ENCODE data around the gene BICC1.

The BICC1 gene

DNA sequence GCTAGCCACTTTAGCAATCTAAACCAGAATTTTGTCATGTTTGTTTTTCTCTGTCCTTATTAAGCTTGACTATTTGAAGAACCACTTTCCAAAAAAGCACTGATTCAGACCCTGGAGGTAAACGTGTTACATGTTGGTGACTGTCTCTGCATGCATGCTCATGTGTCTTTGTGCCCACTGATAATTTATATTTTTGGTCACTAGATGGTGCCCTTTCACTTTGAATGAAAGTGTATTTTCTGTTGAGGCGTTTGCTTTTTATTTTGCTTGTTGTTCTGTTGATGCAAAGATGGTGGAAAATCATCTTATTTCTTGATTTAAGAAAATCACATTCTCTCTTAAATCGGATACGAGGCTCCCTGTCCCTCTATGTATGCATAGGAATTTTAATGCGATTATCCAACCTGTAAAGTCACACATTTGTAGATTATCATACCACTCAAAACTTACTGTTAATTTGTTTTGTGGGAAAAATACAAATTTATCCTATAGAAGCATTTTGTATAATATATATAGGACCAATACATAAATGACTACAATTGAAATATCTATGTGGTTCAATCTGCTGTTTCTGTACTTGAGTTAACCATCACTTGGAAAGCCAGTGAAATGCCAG lies 269.3 kb downstream of the BICC1 start:
- peak; percentile 62 for DNase-seq (ENCODE audit: low read depth)
- TF ChIP-seq CTCF (conservative IDR thresholded peaks at IDR 0.05; ENCODE audit: low read length) = peak; percentile 62
- H3K4me3 ChIP-seq (ENCODE audit: low read length) = no peak overlapping the region

DNA sequence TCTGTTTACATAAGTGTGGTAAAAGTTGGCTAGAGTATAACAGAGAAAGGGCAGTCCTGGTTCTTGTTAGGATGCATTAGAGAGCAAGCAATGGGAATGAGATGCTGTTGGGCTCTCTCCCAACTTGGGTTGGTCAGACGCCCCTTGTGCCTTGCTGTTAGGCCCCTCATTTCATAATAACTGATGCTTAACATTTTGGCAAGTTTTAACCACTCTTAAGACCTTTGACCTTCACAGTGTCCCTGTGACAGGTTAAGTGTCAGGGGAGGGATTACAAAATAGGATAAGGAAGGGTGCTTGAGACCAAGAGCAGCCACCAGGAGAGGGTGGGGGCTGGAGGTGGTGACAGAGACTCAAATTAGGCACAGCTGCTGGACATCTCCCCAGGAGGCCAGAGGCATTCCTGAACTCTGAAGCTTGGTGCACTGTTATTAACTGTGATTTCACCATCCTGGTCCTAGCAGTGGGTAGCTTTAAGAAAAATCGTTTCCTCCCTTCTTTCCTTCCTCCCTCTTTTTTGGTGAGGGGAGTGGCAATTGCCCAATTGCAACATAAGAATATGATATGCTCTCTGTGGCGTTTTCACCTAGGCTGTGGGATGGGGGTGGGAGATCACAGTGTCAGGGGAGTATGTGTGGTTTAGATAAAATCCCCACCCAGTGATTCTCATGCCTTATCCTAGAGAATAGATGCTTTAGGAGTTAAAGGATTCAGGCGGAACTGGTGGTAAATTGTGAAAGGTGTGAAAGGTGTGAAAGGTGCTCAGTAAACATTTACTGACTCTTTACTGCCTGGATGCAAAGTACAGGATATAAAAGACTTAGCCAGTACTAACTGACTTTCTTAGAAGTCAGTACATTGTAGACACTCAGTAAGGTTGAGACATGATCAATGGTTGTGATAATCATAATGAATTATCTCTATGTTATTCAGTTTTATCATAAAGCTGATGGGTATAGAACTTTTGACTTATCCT lies 270.5 kb downstream of the BICC1 start:
- H3K4me3 ChIP-seq (ENCODE audit: low read length) = no peak overlapping the region
- peak; percentile 93 for DNase-seq (ENCODE audit: low read depth)
- TF ChIP-seq CTCF (conservative IDR thresholded peaks at IDR 0.05; ENCODE audit: low read length) = peak; percentile 21; the same call in 1 of the 2 replicates

DNA sequence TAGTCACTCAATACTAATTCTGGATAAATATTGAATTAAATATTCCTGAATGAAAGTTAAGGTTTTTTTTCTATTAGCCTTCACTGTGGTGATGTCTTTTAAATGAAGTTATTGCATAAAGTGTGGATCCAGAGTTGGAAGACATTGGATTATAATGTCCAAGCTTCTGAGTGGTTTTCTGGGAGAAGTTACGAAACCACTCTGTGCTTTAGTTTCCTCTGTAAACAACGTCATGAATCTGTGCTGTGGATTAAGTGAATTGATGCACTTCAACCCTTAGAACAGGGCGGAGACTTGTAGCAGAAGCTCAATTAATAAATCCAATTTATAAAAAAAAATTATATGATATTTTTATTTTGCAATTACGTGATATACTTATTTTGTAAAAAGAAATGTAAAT lies 271.7 kb downstream of the BICC1 start:
- H3K4me3 ChIP-seq (ENCODE audit: low read length) = no peak overlapping the region
- no peak for TF ChIP-seq CTCF (conservative IDR thresholded peaks at IDR 0.05; ENCODE audit: low read length)
- DNase-seq (ENCODE audit: low read depth) = peak; percentile 38

DNA sequence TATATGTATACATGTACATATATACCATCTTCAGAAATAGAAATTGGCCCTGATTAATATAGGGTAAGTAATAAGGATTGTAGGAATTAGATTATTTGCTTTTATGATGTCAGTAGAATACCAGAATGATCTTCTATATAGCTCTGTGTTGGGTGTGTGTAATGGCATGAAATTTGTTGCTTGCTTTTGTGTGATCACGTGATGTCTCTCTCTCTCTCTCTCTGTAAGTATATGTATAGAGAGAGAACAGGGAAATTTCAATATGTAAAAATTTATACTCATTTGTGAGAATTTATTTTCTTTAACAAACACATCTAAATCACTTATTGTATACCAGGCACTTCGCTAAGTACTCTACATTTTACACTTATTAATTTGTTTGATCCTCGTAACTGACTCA lies 272.7 kb downstream of the BICC1 start:
- no peak for TF ChIP-seq CTCF (conservative IDR thresholded peaks at IDR 0.05; ENCODE audit: low read length)
- no peak for DNase-seq (ENCODE audit: low read depth)

DNA sequence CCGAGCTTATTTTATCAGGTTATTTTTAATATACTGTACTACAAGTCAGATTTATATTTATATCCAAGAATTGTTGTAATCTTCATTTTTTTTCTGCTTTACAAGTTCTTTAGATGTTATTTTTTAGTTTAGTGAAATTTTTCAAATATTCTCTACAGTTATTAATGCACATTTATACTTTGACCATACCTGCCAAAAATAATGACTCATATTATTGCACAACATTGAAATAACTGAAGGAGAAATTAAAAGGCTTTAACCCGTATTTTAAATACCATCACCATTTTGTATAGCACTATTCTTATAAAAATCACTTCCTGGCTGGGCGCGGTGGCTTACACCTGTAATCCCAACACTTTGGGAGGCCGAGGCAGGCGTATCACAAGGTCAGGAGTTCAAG lies 278.5 kb downstream of the BICC1 start:
- DNase-seq (ENCODE audit: low read depth) = peak; percentile 55
- H3K4me3 ChIP-seq (ENCODE audit: low read length) = no peak overlapping the region
- no peak for TF ChIP-seq CTCF (conservative IDR thresholded peaks at IDR 0.05; ENCODE audit: low read length)

More for the DNA sequence above, 272.7 kb downstream of the BICC1 start:
- H3K4me3 ChIP-seq (ENCODE audit: low read length) = no peak overlapping the region

DNA sequence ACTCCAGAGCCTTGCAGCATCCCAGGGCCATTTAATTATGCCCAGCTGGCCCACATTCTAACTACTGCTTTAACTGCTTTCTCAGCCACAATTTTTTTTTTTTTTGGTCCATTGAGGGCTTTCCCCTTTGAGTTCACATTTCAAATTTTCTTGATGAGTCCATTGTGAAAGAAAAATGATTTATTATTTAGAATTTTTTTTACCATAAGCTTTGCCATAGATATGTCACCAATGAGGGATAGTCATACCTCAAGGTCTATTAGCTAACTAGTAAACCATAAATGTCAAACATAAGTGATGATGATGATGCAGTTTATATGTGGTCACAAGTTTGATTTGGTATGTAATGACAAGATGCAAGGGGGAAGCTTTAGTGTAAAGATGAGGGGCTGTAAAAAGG lies 282.9 kb downstream of the BICC1 start:
- H3K4me3 ChIP-seq (ENCODE audit: low read length) = no peak overlapping the region
- no peak for TF ChIP-seq CTCF (conservative IDR thresholded peaks at IDR 0.05; ENCODE audit: low read length)
- DNase-seq (ENCODE audit: low read depth) = peak; percentile 60

All from AG10803 (cell line).